A549 (cell line): ENCODE measurements around the gene RAB17. TPM values are rescaled to one million over a fixed set of nuclear protein-coding genes. Genes with fewer than 3 reads are reported as not detected.

ENCODE experiments used
- ATAC-seq, 2 experiments: fragments of 200-7000 bp in 1 of 2; fragments of >200 bp in 1 of 2; cut with Nextera tagmentation in 1 of 2; cut with Tn5 transposase in 1 of 2; 3 replicates each; pipeline versions ENCODE4 v1.8.0 to v1.9.1; 2018 to 2020; ENCODE audit warnings: mild to moderate bottlenecking in 1 of 2, moderate library complexity in 1 of 2
- CTCF ChIA-PET: fragments of 300-600 bp; sonication (Branson Sonifier 250); formaldehyde crosslinking; extraction: SDS; loops from one replicate; lab custom pipeline; 2021; ENCODE audit warnings: antibody characterized with exemption, inconsistent platforms; lab: Yijun Ruan, JAX
- POLR2A ChIA-PET: fragments of 350-600 bp; formaldehyde crosslinking; extraction: SDS; loops from one replicate; lab custom pipeline; 2021; ENCODE audit warnings: antibody characterized with exemption, inconsistent platforms; lab: Yijun Ruan, JAX
- DNase-seq, 2 experiments: peaks; one replicate each; pipeline versions ENCODE4 v3.0.0 to v3.0.0-alpha.2; 2011 to 2016; ENCODE audit warnings: low read depth in 1 of 2, low spot score in 1 of 2
- FAIRE-seq: peaks from 2 replicates; lab custom pipeline; 2011; peaks lifted over from hg19 to GRCh38; lab: Jason Lieb, UNC
- H3K27ac ChIP-seq, 2 experiments: fragments of >200 bp; sonication (Bioruptor Twin); formaldehyde crosslinking; 3 replicates each; pipeline ENCODE4 v1.5.1; 2016 to 2017
- H3K4me1 ChIP-seq: fragments of >200 bp; sonication (Bioruptor Twin); formaldehyde crosslinking; 3 replicates; pipeline ENCODE4 v1.6.1; 2016
- H3K4me2 ChIP-seq: fragments of >200 bp; sonication (Bioruptor Twin); formaldehyde crosslinking; 3 replicates; pipeline ENCODE4 v1.6.1; 2016
- H3K4me3 ChIP-seq: fragments of >200 bp; sonication (Bioruptor Twin); formaldehyde crosslinking; 3 replicates; pipeline ENCODE4 v1.5.1; 2016
- H3K9me3 ChIP-seq: fragments of >200 bp; sonication (Bioruptor Twin); formaldehyde crosslinking; 3 replicates; pipeline ENCODE4 v1.6.1; 2016
- BHLHE40 ChIP-seq: IDR thresholded peaks from 2 replicates; pipeline ENCODE4 v1.6.1; 2012; ENCODE audit warnings: low read depth, low read length, inconsistent platforms
- CBX8 ChIP-seq: fragments of 200-600 bp; sonication (generic); IDR thresholded peaks from 2 replicates; pipeline ENCODE4 v1.6.1; 2016
- CEBPB ChIP-seq, 2 experiments: fragments of >200 bp in 1 of 2; sonication (Bioruptor Twin) in 1 of 2; formaldehyde crosslinking in 1 of 2; IDR thresholded peaks; 2 replicates each; pipeline ENCODE4 v1.6.1; 2012 to 2016
- CHD2 ChIP-seq: fragments of 150-350 bp; IDR thresholded peaks from 2 replicates; pipeline ENCODE4 v1.6.1; 2014; ENCODE audit warnings: low read length; ENCODE audit not compliant: partially characterized antibody
- EHF ChIP-seq: fragments of 250-450 bp; sonication (Bioruptor Pico); IDR thresholded peaks from 2 replicates; pipeline ENCODE4 v1.5.0; 2020; ENCODE audit warnings: mild to moderate bottlenecking
- EP300 ChIP-seq, 2 experiments: fragments of >200 bp; sonication (Bioruptor Twin); formaldehyde crosslinking; IDR thresholded peaks; 2 replicates in 1 of 2; 3 replicates in 1 of 2; pipeline ENCODE4 v1.6.1; 2016 to 2017
- ESRRA ChIP-seq: fragments of 150-350 bp; IDR thresholded peaks from 2 replicates; pipeline ENCODE4 v1.6.1; 2014; ENCODE audit warnings: mild to moderate bottlenecking, low read length, borderline replicate concordance
- FOSL2 ChIP-seq, 2 experiments: fragments of 450-650 bp in 1 of 2; fragments of >200 bp in 1 of 2; sonication (Bioruptor Twin) in 1 of 2; formaldehyde crosslinking; IDR thresholded peaks; 2 replicates each; pipeline versions ENCODE4 v1.5.0 to v1.6.1; 2016 to 2020; ENCODE audit warnings: mild to moderate bottlenecking in 1 of 2, moderate library complexity in 1 of 2
- FOXS1 ChIP-seq: fragments of 250-450 bp; sonication (Bioruptor Pico); IDR thresholded peaks from 2 replicates; pipeline ENCODE4 v1.5.0; 2020; ENCODE audit warnings: mild to moderate bottlenecking, moderate library complexity
- GATA3 ChIP-seq: IDR thresholded peaks from 2 replicates; pipeline ENCODE4 v1.6.1; 2012; ENCODE audit warnings: borderline replicate concordance
- HEYL ChIP-seq: fragments of 250-450 bp; sonication (Bioruptor Pico); IDR thresholded peaks from 2 replicates; pipeline ENCODE4 v1.8.0; 2021; ENCODE audit warnings: mild to moderate bottlenecking, moderate library complexity
- JUN ChIP-seq, 2 experiments: fragments of >200 bp; sonication (Bioruptor Twin); formaldehyde crosslinking; IDR thresholded peaks; 2 replicates in 1 of 2; 3 replicates in 1 of 2; pipeline ENCODE4 v1.6.1; 2016 to 2017
- NFE2L2 ChIP-seq: fragments of 150-350 bp; conservative IDR thresholded peaks from 2 replicates; pipeline ENCODE4 v1.6.1; 2014; ENCODE audit warnings: low read length
- PHF8 ChIP-seq: fragments of 200-600 bp; sonication (generic); IDR thresholded peaks from 2 replicates; pipeline ENCODE4 v1.6.1; 2016; ENCODE audit warnings: low read depth, mild to moderate bottlenecking, antibody characterized with exemption, moderate library complexity, borderline replicate concordance
- RAD21 ChIP-seq, 2 experiments: fragments of >200 bp in 1 of 2; sonication (Bioruptor Twin) in 1 of 2; formaldehyde crosslinking in 1 of 2; IDR thresholded peaks in 1 of 2; conservative IDR thresholded peaks in 1 of 2; 2 replicates in 1 of 2; 3 replicates in 1 of 2; pipeline ENCODE4 v1.6.1; 2012 to 2018; ENCODE audit warnings: inconsistent platforms in 1 of 2
- RNF2 ChIP-seq: fragments of 200-600 bp; sonication (generic); IDR thresholded peaks from 2 replicates; pipeline ENCODE4 v1.6.1; 2016; ENCODE audit warnings: low read depth, mild to moderate bottlenecking, antibody characterized with exemption, moderate library complexity, borderline replicate concordance
- SREBF2 ChIP-seq: fragments of 450-650 bp; IDR thresholded peaks from 2 replicates; pipeline ENCODE4 v1.6.1; 2014; ENCODE audit warnings: mild to moderate bottlenecking, moderate library complexity
- TFCP2L1 ChIP-seq: fragments of 250-450 bp; sonication (Bioruptor Pico); IDR thresholded peaks from 2 replicates; pipeline ENCODE4 v1.5.0; 2021; ENCODE audit warnings: mild to moderate bottlenecking
- ZNF302 ChIP-seq: fragments of 250-450 bp; sonication (Bioruptor Pico); IDR thresholded peaks from 2 replicates; pipeline ENCODE4 v1.9.0; 2021; ENCODE audit warnings: inconsistent platforms, mild to moderate bottlenecking, moderate library complexity
- ZSCAN20 ChIP-seq: fragments of 250-450 bp; sonication (Bioruptor Pico); IDR thresholded peaks from 2 replicates; pipeline ENCODE4 v1.8.0; 2022; ENCODE audit warnings: mild to moderate bottlenecking, moderate library complexity
- WGBS: methylation state at CpG from one replicate; pipeline ENCODE4 v1.1.6; 2017; ENCODE audit errors: missing lambda C conversion rate; 5-methylcytosine and 5-hydroxymethylcytosine counted together
- polyA plus RNA-seq, 4 experiments: library from polyadenylated mRNA; depleted of rRNA in 3 of 4; stranded (reverse); fragments of >200 nt; fragmentation: RNase III in 1 of 4; extraction: RNeasy Plus Mini Kit Qiagen cat#74134 plus additional on column Dnase treatment in 1 of 4; gene quantifications; 2 replicates in 3 of 4; 3 replicates in 1 of 4; pipeline ENCODE4 v1.2.3, GENCODE V29; 2011 to 2017
- TF ChIP-seq, protein P1 (sequence below): IDR thresholded peaks from 2 replicates; pipeline ENCODE4 v1.6.1; 2012
- TF ChIP-seq, protein P2 (sequence below): fragments of 200-600 bp; sonication (generic); IDR thresholded peaks from 2 replicates; pipeline ENCODE4 v1.6.1; 2016; ENCODE audit warnings: antibody characterized with exemption, mild to moderate bottlenecking, moderate library complexity

Gene RAB17
- polyA plus RNA-seq, 2 of the 4 experiments (the other 2 are of a cell fraction) = 0.44 to 2.2 TPM

DNA sequence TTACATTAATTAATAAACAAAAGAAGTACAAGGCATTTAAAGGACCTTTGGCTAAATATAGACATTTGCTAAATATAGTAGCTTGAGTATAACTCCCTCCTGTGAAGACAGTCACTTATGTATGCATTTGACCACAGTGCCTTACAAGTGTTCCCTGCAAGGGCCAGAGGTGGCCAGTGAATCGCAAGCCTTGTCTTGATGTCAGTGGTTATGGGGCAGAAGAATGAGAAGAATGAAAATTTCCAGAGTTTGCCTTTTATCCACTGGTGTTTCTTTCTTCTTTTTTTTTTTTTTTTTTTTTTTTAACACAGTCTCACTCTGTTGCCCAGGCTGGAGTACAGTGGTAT, 38.6 kb upstream of the RAB17 start:
- Histone ChIP-seq H3K4me2 (no peak overlapping the region), H3K4me1 (peaks cover 7% of the 10 kb centered on the region; the same call in 1 of the 3 replicates), H3K9me3 (no peaks in the 10 kb centered on the region), H3K4me3 (no peak overlapping the region), H3K27ac (no peak overlapping the region)
- POLR2A ChIA-PET = no interaction called here
- WGBS = 96% methylated on average over 1 of the region's 1 CpG
- CTCF ChIA-PET = interaction anchor here (2.3 kb wide), 1 partner anchor 116 kb away, joined by 6 read pairs; no protein-coding TSS in a partner anchor
- ATAC-seq = no peak
- no peak for DNase-seq
- FAIRE-seq = no peak
- TF ChIP-seq FOSL2 (IDR thresholded peaks at IDR 0.05) = no peak
- no peak for TF ChIP-seq FOSL2 (CRISPR knock-in tag; IDR thresholded peaks at IDR 0.05)
- no peak for TF ChIP-seq JUN (IDR thresholded peaks at IDR 0.05)
- TF ChIP-seq FOXS1 (CRISPR knock-in tag) = no peak
- no peak for TF ChIP-seq RAD21 (conservative IDR thresholded peaks at IDR 0.05 in 1 of 2, IDR thresholded peaks at IDR 0.05 in 1 of 2)
- no peak for TF ChIP-seq EP300 (IDR thresholded peaks at IDR 0.05)
- no peak for TF ChIP-seq HEYL
- TF ChIP-seq SREBF2 = no peak
- no peak for TF ChIP-seq ZNF302 (CRISPR knock-in tag)
- no peak for TF ChIP-seq CHD2
- TF ChIP-seq PHF8 = no peak
- TF ChIP-seq BHLHE40 = no peak

DNA sequence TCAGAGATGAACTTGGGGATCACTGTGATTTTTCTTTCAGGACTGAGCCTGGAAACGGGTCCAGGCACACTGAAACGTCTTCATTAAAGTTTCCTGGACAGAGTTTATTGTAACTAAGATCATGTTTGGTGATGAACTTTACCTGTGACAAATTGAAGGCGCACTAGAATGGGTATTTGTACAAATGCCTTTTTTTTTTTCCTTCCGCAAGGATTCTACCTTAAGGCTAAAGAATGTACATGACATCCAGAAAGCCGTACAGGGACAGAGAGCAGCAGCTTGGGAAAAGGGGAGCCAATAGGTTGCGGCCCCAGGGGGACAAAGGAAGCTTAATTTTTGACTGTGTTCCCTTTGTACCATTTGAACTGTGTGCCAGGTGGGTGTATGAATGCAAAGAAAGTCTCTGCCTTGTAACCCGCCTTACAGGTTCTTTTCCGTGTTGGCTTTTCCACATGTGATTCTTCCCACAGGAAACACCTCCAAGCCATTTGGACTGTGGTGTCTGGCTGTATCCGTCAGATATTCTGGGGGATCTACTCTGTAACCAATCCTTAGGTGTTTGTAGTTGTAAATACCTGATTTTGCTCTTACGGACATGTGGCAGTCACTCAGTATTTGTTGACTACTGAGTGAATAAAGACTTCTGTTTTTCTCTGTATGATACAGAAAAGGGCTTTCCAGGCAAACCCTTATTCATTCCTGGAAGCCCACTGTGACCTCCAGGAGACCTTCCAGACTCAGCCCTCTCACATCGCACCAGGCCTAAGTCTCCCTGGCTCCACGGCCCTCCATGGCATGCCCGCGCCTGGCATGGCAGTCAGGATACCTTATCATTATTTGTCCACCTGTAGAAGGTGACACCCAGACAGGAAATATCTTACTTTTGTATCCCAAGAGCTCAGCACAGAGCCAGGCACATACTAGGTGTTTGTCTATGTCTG, 38.0 kb upstream of the RAB17 start:
- POLR2A ChIA-PET = no interaction called here
- Histone ChIP-seq H3K4me3 (peak overlapping the region; percentile 72), H3K9me3 (no peaks in the 10 kb centered on the region), H3K4me1 (peaks cover 7% of the 10 kb centered on the region; the same call in 1 of the 3 replicates)
- FAIRE-seq = no peak
- 79% methylated on average over 14 of the region's 14 CpGs for WGBS
- CTCF ChIA-PET = interaction anchor here (2.3 kb wide), 1 partner anchor 116 kb away, joined by 6 read pairs; no protein-coding TSS in a partner anchor
- TF ChIP-seq FOXS1 (CRISPR knock-in tag) = no peak
- no peak for TF ChIP-seq TFCP2L1 (CRISPR knock-in tag)
- no peak for TF ChIP-seq RNF2
- TF ChIP-seq ESRRA = no peak
- TF ChIP-seq RAD21 (conservative IDR thresholded peaks at IDR 0.05 in 1 of 2, IDR thresholded peaks at IDR 0.05 in 1 of 2) = no peak
- no peak for TF ChIP-seq JUN (IDR thresholded peaks at IDR 0.05)
- no peak for TF ChIP-seq FOSL2 (IDR thresholded peaks at IDR 0.05)
- TF ChIP-seq FOSL2 (CRISPR knock-in tag; IDR thresholded peaks at IDR 0.05) = no peak
- TF ChIP-seq, protein P1, sequence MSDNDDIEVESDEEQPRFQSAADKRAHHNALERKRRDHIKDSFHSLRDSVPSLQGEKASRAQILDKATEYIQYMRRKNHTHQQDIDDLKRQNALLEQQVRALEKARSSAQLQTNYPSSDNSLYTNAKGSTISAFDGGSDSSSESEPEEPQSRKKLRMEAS = no peak
- no peak for TF ChIP-seq EHF (CRISPR knock-in tag)
- no peak for TF ChIP-seq NFE2L2
- TF ChIP-seq CHD2 = no peak
- TF ChIP-seq CBX8 = no peak
- TF ChIP-seq CEBPB (IDR thresholded peaks at IDR 0.05) = no peak
- TF ChIP-seq, protein P2, sequence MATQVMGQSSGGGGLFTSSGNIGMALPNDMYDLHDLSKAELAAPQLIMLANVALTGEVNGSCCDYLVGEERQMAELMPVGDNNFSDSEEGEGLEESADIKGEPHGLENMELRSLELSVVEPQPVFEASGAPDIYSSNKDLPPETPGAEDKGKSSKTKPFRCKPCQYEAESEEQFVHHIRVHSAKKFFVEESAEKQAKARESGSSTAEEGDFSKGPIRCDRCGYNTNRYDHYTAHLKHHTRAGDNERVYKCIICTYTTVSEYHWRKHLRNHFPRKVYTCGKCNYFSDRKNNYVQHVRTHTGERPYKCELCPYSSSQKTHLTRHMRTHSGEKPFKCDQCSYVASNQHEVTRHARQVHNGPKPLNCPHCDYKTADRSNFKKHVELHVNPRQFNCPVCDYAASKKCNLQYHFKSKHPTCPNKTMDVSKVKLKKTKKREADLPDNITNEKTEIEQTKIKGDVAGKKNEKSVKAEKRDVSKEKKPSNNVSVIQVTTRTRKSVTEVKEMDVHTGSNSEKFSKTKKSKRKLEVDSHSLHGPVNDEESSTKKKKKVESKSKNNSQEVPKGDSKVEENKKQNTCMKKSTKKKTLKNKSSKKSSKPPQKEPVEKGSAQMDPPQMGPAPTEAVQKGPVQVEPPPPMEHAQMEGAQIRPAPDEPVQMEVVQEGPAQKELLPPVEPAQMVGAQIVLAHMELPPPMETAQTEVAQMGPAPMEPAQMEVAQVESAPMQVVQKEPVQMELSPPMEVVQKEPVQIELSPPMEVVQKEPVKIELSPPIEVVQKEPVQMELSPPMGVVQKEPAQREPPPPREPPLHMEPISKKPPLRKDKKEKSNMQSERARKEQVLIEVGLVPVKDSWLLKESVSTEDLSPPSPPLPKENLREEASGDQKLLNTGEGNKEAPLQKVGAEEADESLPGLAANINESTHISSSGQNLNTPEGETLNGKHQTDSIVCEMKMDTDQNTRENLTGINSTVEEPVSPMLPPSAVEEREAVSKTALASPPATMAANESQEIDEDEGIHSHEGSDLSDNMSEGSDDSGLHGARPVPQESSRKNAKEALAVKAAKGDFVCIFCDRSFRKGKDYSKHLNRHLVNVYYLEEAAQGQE = no peak
- TF ChIP-seq GATA3 = no peak
- no peak for TF ChIP-seq ZSCAN20 (CRISPR knock-in tag)
- TF ChIP-seq, all 56 proteins: peak for 0
- H3K4me2 ChIP-seq = peak overlapping the region; percentile 75
- H3K27ac ChIP-seq = peak overlapping the region; percentile 66 to 90; a peak in 5 of 6 replicates
- ATAC-seq (no peak), DNase-seq (no peak)
